HG03159 (cell line): ENCODE measurements around the gene UNC5C.

Experiments
- ATAC-seq: cut with Tn5 transposase; IDR thresholded peaks from one replicate; pipeline ENCODE4 v1.9.1; 2021; ENCODE audit warnings: mild to moderate bottlenecking, moderate library complexity; ENCODE audit not compliant: unreplicated experiment

The UNC5C gene

GRCh38 chr4:95522682-95523530, 25.9 kb downstream of the UNC5C start:
- no peak for ATAC-seq

- no peak for ATAC-seq
These were observed 31.0 kb downstream of the UNC5C start for GRCh38 chr4:95517576-95518345.

- no peak for ATAC-seq
These were observed 32.2 kb downstream of the UNC5C start for GRCh38 chr4:95516528-95517017.

DNA sequence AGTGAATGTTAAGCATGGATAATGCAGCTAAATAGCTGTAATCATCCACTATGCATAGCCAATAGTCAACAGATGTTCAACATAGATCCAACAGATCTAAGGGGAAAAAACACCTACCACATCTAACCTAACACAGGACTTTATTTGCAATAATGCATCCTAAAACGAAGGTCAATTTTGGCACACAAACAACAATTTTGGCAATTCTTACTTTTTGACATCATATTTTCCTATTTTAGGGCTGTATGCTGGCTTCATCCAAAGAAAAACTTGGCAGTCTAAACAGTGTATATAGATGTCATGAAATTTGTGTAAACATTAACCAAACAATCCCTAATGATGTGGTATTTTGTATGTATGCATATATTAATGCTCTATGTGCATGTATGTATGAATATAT, 33.2 kb downstream of the UNC5C start:
- no peak for ATAC-seq

- ATAC-seq, result no peak
These were observed 35.8 kb downstream of the UNC5C start for GRCh38 chr4:95513022-95513421.

GRCh38 chr4:95511477-95511876, 37.3 kb downstream of the UNC5C start:
- no peak for ATAC-seq

DNA sequence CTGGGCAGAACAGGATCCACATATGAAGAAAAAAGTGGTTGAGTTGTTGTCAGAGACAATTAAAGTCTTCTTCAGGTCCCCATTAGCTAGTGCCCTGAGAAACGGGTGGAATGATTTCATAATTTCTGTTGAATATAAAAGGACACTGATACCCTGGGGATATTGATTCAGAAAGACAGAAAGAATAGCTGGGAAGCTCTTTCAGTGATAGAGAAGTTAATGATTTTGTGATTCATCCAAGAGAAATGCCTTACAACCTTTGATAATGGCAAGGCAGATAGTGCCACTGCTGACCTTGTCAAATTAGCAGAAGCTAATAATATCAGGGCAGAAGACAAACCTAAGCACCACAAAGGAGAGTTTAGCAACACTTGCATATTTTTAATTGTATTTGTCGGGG, 37.9 kb downstream of the UNC5C start:
- ATAC-seq, result no peak

- peak; percentile 85 for ATAC-seq
These were observed 38.6 kb downstream of the UNC5C start for GRCh38 chr4:95510145-95510544.

DNA sequence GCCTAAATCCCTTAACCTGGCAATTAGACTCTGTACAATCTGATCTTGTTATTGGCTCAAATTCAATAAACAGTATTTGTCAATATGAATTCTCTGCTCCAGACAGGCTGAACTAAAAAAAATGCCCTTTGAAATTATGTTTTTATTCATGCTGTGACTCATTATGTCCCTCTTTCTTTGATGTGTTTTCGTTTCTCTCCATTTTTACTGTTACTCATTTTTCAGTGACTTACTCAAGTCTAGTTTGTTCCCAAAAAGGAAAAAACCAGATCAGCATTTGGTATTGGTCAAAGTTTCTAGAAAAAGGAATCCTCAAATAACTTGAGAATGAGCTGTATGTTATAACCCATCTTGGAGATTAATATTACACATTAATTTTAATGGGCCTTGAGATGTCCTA, 40.4 kb downstream of the UNC5C start:
- no peak for ATAC-seq

GRCh38 chr4:95507561-95507960, 41.2 kb downstream of the UNC5C start:
- no peak for ATAC-seq

- no peak for ATAC-seq
These were observed 41.6 kb downstream of the UNC5C start for GRCh38 chr4:95507147-95507546.

DNA sequence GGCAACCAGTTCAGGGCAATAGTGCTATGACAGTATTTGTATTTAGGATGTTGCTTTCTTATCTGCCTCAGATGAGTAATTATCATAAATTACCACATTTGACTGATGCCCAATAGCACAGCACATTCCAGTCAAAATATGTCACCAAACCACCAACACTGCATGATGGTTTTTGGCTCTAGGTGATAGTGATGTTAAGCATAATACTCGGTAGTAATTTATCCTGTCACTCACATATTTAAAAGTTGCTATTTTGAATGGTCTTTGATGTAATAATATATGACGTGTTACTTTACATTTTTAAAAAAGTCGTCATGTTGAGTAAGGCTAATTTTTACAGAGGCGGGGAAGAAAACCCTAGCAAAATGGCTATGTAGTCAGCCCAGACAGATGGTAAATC, 42.5 kb downstream of the UNC5C start:
- ATAC-seq, result no peak

- no peak for ATAC-seq
These were observed 43.0 kb downstream of the UNC5C start for GRCh38 chr4:95505799-95506198.

GRCh38 chr4:95505151-95505550, 43.6 kb downstream of the UNC5C start:
- no peak for ATAC-seq

- no peak for ATAC-seq
These were observed 44.3 kb downstream of the UNC5C start for GRCh38 chr4:95504501-95504900.

DNA sequence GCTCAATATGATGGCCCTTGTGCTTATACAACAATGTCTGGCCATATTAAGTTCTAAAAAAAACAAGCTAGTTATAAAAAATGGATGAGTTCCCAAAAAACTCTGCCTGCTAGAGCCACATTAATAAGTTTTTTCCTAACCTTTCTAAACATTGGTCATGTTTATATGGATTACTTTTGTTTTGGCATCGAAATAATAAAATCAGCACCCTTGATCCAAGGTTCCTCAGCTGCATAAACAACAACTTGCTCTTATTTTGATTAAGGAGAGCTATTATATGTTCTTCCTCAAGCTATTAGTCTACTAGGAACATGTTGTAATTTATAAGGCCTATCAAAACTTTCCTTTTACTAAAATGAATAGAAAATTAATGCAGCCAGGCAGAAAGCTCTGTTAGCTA, 48.4 kb downstream of the UNC5C start:
- no peak for ATAC-seq

- no peak for ATAC-seq
These were observed 49.5 kb downstream of the UNC5C start for GRCh38 chr4:95499291-95499696.

GRCh38 chr4:95494186-95494585, 54.6 kb downstream of the UNC5C start:
- no peak for ATAC-seq

DNA sequence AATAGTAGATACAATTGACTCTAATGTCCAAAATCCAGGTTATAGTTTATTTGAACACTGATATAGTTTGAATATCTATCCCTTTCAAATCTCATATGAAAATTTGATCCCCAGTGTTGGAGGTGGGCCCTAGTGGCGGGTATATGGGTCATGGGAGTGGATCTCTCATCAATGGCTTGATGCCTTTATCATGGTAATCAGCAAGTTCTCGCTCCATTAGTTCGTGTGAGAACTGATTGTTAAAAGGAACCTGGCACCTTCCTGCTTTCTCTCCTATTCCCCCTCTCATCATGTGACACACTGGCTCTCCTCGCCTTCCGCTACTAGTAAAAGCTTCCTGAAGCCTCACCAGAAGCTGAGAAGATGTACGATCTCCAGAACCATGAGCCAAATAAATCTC, 70.1 kb downstream of the UNC5C start:
- no peak for ATAC-seq

- no peak for ATAC-seq
These were observed 72.7 kb downstream of the UNC5C start for GRCh38 chr4:95476121-95476520.

GRCh38 chr4:95472534-95472933, 76.2 kb downstream of the UNC5C start:
- no peak for ATAC-seq

- no peak for ATAC-seq
These were observed 78.2 kb downstream of the UNC5C start for GRCh38 chr4:95470622-95471021.
